Measurements from ENCODE around the gene ANKRD62.
"Not testable (repeated sequence)": the region's sequence is repeated elsewhere in the genome, so short reads cannot be mapped to it uniquely, and the experiment has no call there.

DNA sequence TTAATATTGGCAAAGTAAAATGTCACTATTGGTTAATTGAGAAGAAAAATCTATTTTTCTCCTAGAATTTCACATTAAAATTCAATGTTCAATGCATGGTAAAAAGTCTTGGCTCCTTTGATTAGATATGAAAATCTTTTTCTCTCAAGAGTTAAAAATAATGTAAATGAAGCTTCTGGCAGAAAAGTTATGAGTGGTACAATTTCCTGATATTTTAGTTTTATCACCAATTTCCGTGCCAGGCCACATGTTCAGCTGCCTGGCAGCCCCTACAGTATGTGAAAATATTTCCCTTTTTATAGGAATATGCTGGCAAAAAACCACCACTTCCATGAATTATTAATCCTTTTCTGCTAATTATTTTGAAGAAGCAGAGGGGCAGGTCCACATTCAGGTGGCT, 22.6 kb upstream of the ANKRD62 start:
- TF ChIP-seq, protein P1, sequence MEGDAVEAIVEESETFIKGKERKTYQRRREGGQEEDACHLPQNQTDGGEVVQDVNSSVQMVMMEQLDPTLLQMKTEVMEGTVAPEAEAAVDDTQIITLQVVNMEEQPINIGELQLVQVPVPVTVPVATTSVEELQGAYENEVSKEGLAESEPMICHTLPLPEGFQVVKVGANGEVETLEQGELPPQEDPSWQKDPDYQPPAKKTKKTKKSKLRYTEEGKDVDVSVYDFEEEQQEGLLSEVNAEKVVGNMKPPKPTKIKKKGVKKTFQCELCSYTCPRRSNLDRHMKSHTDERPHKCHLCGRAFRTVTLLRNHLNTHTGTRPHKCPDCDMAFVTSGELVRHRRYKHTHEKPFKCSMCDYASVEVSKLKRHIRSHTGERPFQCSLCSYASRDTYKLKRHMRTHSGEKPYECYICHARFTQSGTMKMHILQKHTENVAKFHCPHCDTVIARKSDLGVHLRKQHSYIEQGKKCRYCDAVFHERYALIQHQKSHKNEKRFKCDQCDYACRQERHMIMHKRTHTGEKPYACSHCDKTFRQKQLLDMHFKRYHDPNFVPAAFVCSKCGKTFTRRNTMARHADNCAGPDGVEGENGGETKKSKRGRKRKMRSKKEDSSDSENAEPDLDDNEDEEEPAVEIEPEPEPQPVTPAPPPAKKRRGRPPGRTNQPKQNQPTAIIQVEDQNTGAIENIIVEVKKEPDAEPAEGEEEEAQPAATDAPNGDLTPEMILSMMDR (IDR thresholded peaks at IDR 0.05): not testable (repeated sequence)
- not testable (repeated sequence) for TF ChIP-seq EP300 (IDR thresholded peaks at IDR 0.05)

All from ovary (tissue), 3 donors.